SKM-1 treated with dmso at 0.1 percent for 144 hours (cell line): ENCODE measurements around the gene POMT2.

Experiments
- DNase-seq: peaks from one replicate; lab custom pipeline; 2025; ENCODE audit not compliant: unreplicated experiment; lab: John Stamatoyannopoulos, UW

Gene POMT2

DNA sequence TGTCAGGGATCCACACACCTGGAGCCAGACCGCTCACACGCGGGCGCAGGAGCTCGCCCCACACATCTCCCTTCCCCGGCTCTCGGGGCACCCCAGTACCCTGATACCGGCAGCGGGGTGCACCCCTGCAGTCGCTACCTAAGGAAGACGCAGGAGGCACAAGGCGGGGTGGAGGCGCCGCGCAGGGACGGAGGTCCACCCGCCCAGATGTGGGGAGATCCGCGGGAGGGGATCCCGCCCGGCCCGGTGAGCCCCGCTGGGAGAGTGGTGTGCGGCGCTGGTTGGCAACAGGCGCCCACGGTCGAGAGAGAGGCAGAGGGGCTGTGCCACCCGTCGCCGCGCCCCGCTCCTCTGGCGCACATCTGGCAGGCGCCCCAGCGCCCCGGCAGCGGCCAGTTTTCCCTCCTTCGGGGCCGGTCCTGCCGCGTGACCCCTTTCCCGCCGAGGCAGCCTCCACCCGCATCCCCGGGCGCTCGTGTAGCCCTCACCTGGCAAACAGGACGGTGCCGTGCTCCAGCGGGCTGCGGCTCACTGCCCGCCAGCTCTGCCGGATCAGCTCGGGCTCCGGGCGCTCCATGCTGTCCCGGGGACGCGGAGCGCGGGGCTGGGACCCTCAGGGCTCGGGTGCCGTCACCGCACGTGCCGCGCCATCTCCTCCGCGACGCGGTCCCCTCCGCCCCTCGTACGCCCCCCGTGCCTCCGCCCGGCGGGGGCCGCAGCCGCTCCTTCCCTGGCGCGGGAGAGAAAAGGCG lies 50.1 kb downstream of the POMT2 start:
- DNase-seq = no peak

- no peak for DNase-seq
Observed at GRCh38 chr14:77268989-77269600, 51.6 kb downstream of the POMT2 start.

- no peak for DNase-seq
Observed at GRCh38 chr14:77267937-77268699, 52.6 kb downstream of the POMT2 start.

- no peak for DNase-seq
Observed at GRCh38 chr14:77266336-77266735, 54.3 kb downstream of the POMT2 start.

DNA sequence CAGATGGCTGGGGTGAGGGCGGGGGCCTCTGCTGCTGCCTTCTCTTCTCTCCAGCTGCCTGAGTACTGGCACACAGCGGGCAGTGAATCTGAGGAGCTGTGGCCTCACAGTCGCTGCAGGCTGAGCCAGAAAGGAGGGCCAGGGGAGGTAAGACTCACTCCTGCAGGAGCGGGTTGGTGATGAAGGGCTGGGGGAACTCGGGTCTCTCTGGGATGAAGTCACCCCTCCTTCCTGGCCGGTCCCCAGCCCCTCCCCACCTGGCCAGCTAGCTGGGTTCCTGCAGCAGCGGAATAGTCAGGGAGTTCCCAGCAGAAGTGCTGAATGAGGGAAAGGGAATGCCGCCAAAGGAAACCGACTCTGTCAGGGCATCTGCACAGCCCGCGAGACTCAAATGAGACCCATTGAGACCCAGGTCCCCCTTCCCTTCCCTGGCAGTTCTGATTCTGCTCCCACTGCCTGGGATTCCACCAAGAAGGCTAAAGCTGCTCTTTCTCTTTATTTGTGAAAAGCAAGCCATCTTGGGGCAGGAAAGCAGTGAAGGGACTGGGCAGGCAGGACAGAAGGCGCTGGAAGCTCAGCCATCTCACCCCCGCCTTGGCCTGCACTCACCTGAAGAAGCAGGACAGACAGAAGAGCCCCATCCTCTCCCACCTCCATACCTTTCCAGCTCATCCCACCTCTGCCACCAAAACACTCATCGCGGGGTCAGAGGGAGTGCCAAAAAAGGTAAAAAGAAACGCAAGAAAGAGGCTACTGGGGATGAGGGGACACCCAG lies 54.9 kb downstream of the POMT2 start:
- DNase-seq = no peak

- DNase-seq = no peak
Observed at GRCh38 chr14:77265187-77265515, 55.5 kb downstream of the POMT2 start.

DNA sequence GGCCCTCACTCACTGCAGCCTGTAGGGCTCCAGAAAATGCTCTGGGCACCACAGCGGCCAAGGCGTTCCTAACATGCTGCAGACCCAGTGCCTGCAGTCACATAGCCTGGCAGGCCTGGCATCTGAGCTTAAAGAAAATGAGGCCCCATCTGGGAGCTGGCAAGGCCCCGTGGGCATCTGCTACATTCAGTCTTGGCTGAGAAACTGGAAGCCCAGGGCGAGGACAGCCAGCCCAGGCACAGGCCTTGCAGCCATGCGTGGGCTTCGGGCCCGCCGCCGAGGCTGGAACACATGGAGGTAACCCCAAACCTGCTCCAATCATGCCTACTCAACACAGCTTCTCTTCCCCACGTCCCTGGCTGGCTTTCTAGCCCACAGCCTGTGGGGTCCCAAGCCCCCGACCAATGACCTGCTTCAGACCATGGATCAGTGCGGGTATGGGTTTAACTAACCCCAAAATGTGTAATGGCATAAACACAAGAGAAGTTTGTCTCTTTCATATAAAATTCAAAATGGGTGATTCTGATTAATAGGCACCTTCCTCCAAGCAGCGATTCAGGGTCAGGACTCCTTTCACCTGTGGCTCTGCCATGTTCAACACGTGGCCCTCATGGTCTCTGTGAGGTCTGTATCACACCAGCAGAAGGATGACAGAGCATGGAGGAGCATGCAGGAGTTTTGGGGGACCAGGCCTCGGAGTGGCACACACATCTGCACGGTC lies 56.1 kb downstream of the POMT2 start:
- no peak for DNase-seq

DNA sequence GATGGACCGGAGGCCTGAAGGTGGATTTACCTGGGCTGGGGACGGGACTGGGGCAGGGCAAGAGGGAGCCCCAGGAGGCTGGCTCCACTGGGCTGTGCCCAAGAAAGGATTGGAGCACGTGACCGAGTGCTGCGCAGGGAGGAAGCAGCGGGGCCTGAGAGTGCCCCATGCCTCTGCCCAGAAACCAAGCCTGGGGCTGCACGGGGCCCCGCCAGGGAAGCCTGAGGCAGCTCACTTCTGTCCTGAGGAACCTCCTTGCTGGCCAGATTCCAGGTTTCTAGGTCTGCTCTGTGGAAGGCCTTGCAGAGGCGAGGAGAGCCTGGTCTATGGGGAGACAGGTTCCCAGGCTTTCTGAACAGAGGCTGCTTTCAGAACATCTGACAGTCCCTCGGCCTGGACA lies 60.1 kb downstream of the POMT2 start:
- DNase-seq = no peak

- no peak for DNase-seq
Observed at GRCh38 chr14:77260199-77260598, 60.5 kb downstream of the POMT2 start.

DNA sequence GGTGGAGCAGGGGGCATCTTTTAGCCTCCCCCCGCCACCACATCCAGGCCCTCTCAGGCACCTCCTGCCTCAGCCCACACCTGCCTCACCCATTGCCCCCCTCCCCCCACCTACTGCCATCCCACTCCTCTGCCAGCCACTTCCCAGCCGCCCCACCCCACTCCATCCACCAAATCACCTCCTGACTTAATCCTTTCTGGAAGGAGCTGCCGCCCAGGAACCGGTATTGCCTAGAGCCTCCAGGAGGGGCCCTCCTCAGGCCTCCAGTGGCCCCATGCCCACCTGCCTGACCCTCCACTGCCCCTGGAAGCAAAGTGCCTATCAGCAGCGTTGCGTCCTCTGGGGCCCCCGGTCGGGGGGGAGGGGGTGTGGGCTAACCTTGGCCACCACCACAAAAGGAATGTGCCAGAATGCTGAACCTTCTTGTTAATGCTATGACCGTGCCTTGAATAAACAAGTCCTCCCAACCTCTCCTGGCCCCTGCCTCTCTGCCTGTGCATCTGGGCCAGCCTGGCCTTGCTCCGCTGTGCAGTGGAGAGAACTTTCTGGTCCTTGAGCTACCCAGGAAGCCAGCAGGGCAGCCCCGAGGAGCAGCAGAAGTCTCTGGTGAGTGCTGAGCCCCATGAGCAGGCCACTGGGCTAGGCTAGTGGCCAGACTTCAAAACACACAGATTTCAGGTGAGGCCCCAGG lies 61.5 kb downstream of the POMT2 start:
- DNase-seq = no peak

DNA sequence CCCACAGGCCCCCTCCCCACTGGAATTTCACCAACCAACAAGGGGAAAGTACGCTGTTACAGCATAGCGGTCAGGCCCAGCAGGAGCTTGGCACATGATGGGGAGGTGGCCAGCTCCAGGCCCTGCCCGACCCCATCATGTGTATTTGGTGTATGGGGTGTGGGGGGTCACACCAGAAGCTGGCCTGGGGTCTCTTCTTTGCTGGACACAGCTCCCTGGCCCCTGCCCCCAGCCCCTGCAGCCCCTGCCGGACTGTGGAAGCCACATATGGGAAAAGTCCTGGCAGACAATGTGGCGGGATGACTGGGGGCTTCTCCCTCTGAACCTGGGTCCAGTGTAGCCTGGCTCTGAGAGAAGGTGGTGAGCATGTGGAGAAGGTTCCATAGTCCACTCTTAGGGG lies 62.1 kb downstream of the POMT2 start:
- DNase-seq = no peak

DNA sequence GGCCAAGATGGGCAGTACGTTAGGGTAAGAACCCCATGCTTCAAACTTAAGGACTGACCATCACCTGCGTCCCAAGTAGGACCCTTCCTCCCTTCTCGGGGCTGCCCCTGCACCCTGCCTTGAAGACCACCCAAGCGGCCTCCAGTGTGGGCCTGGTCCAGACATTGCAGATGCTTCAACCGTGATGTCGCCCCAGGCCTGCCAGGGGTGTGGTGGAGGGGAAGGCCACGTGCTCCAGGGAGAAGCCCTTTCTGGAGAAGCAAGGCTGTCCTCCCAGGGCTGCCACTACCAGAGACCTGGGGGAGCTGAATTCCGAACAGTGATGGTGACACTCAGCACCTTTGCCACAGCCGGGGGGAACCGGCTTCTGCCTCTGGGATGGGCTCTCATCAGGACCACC lies 63.0 kb downstream of the POMT2 start:
- no peak for DNase-seq

DNA sequence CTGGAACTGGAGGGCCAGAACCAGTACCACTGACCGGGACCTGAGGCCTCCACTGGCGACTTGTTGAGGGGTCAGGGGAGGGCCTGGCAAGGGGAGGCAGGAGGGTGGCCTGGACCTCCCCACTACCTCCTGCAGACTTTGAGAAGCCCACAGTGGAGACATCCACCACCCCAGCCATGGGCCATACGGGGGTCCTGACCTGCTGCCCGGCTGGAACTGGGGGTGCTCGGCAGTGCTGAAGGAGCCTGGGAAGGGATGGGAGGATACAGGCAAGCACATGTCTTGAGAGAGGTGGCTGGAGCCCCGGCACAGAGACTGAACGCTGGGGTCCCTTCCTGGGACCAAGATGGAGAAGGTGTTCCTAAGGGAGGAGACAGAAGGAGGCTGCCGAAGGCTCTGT lies 64.0 kb downstream of the POMT2 start:
- no peak for DNase-seq

DNA sequence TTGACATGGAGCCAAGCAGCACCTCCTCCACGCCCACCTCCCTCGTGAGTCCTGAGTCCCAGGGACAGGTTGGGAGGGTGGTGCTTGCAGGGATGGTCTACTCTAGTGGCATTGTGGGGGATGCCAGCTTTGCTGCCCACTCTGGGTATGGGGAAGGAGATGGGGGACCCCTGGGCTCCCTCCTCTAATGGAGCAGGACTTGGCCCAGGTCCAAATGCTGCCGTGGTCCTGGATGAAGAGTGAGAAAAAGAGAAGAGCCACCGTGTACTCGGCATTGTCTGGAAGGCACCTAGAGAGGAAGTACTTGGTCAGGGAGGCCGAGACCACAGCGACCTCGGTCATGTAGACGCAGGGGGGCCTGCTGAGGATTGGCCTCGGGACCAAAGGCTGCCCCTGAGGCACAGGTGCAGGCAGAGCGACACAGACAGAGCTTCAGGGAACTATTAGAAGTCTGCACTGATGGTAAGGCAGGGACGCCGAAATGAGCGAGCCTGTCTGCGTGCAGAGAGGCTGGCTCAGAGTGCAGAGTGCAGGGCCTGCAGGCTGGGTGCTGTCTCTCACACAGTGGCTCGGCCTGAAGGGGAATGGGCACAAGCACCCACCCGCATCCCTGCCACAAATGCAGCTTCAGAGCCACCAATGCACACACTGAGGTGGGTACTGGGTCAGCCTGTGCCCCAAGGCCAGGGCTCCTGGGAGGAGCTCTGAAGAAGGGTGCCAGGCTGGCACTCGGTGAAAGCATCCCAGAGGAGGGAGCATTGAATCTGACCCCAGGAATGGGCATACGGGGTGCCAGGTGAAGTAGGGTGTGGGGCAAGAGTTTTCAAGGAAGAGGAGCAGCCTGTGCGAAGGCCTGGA lies 67.1 kb downstream of the POMT2 start:
- DNase-seq = no peak

DNA sequence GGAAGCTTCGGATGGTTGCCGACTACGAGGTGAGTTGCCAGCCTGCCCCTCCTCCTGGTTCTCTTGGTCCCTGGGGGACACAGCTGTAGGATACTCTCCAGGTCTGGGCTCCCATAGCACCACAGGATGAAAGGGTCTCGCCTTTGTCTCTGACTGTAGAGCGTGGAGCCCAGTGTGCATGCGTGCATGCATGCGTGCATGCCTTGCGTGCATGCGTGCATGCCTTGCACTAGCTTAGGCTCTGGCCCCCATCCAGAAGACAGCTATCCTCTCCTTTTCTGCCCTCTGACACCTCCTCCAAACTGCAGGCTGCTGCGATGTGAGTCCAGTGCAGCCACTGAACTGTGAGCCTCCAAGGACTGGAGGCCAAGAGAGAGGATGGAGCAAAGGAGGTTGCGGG lies 68.8 kb downstream of the POMT2 start:
- no peak for DNase-seq

DNA sequence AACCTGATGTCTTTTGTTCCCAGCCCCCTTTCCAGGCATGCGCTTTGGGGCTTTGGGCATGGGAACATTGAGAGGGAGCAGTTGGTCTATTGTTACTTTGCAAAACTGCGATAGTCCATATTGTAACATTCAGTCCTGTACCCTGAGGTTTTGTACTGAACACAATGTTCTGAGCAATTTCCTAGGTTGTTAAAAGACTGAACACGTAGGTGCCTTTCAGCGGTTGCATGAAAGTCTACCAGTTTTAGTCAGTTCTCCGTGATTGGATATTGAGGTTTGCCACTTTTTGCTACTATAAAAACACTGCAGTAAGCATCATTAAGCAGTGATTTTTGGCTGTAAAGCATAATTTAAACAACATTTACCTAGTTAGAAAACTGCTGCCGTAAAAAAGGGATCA lies 69.8 kb downstream of the POMT2 start:
- DNase-seq = no peak

GRCh38 chr14:77249286-77249685 lies 71.4 kb downstream of the POMT2 start:
- no peak for DNase-seq

- no peak for DNase-seq
Observed at GRCh38 chr14:77248666-77249065, 72.0 kb downstream of the POMT2 start.

- DNase-seq = no peak
Observed at GRCh38 chr14:77246784-77247183, 73.9 kb downstream of the POMT2 start.
